Right lobe of liver (tissue), 4 donors: ENCODE measurements around the gene GAS2L1.

Experiments
- CTCF ChIP-seq, 4 donors: fragments of 200-600 bp in 3 of 4; fragments of 450-650 bp in 1 of 4; IDR thresholded peaks; one replicate each; pipeline versions ENCODE4 v1.5.1 to v1.8.0; 2016 to 2022; ENCODE audit warnings: antibody characterized with exemption in 4 of 4, mild to moderate bottlenecking in 2 of 4
- POLR2A ChIP-seq: fragments of 450-650 bp; IDR thresholded peaks from one replicate; pipeline ENCODE4 v1.6.1; 2017; ENCODE audit warnings: antibody characterized with exemption, mild to moderate bottlenecking
- donor health status: DM: no; HTN: no; CAD: no.
- donor health status: DM: no; HTN: no; CAD: no.
- donor health status: DM: no; HTN: yes; CAD: no.

- no peak for TF ChIP-seq CTCF (IDR thresholded peaks at IDR 0.05)
- no peak for TF ChIP-seq POLR2A
These were observed 39.5 kb downstream of the GAS2L1 start for GRCh38 chr22:29345932-29346331.
